ENCODE results near the gene BCAP29.

DNA sequence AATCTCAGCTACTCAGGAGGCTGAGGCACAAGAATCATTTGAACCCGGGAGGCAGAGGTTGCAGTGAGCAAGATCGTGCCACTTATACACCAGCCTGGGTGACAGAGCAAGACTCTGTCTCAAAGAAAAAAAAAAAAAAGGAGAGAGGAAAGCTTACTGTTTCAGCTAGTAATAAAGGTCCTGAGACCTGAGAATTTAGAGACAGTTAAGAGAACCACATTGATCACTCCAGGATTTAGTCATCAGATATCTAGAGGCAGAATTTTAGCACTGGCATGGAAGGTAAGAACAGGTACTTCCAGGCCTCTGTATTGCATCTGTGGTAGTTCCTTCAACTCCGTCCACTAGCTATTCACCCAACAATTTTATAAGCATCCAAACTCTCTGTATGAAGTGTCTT lies 24.2 kb upstream of the BCAP29 start:
- TF ChIP-seq, protein P1, sequence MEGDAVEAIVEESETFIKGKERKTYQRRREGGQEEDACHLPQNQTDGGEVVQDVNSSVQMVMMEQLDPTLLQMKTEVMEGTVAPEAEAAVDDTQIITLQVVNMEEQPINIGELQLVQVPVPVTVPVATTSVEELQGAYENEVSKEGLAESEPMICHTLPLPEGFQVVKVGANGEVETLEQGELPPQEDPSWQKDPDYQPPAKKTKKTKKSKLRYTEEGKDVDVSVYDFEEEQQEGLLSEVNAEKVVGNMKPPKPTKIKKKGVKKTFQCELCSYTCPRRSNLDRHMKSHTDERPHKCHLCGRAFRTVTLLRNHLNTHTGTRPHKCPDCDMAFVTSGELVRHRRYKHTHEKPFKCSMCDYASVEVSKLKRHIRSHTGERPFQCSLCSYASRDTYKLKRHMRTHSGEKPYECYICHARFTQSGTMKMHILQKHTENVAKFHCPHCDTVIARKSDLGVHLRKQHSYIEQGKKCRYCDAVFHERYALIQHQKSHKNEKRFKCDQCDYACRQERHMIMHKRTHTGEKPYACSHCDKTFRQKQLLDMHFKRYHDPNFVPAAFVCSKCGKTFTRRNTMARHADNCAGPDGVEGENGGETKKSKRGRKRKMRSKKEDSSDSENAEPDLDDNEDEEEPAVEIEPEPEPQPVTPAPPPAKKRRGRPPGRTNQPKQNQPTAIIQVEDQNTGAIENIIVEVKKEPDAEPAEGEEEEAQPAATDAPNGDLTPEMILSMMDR (optimal IDR thresholded peaks at IDR 0.05 in 1 of 3, IDR thresholded peaks at IDR 0.05 in 1 of 3, conservative IDR thresholded peaks at IDR 0.05 in 1 of 3; ENCODE audit: extremely low read depth in 1 of 3, insufficient read depth in 2 of 3, low read length in 3 of 3) = no peak
- no peak for TF ChIP-seq EZH2 (IDR thresholded peaks at IDR 0.05; ENCODE audit: low read length)
